GM06990 (cell line): ENCODE data around the gene KCNG2.
"Not testable (repeated sequence)": the region's sequence is repeated elsewhere in the genome, so short reads cannot be mapped to it uniquely, and the experiment has no call there.

Source experiments
- DNase-seq: peaks from one replicate; pipeline ENCODE4 v3.0.0-alpha.2; 2011; ENCODE audit not compliant: insufficient read length; ENCODE audit errors: extremely low read depth
- H3K27me3 ChIP-seq: replicated peaks from 2 replicates; pipeline ENCODE4 v1.6.0; 2011; ENCODE audit warnings: low read length; ENCODE audit not compliant: control insufficient read depth, insufficient read depth
- H3K36me3 ChIP-seq: 2 replicates; pipeline ENCODE4 v1.5.1; 2011; ENCODE audit warnings: low read length; ENCODE audit not compliant: control insufficient read depth, insufficient read depth
- H3K4me3 ChIP-seq: replicated peaks from 2 replicates; pipeline ENCODE4 v1.5.1; 2011; ENCODE audit warnings: low read depth, mild to moderate bottlenecking, control low read depth, low read length
- TF ChIP-seq, protein P1 (sequence below): IDR thresholded peaks from 2 replicates; pipeline ENCODE4 v1.5.1; 2011; ENCODE audit warnings: low read length, control low read depth, mild to moderate bottlenecking, inconsistent platforms; ENCODE audit not compliant: insufficient read depth, poor library complexity, severe bottlenecking

The KCNG2 gene

DNA sequence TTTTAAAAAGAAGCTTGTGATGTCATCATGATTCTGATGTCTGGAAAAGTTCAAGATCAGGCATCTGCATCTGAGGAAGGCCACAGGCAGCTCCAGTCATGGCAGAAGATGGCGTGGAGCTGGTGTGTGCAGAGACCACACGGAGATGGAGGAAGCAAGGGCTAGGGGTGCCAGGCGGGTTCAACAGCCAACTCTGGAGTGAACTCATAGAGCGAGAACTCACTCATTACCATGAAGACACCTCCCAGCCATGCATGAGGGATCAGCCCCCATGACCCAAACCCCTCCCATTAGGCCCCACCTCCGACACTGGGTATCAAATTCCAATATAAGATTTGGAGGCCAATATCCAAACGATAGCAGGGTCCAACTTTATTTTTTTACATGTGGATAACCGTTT is 61.6 kb downstream of the KCNG2 start:
- Histone ChIP-seq H3K4me3 (no peak overlapping the region), H3K27me3 (no peaks in the 10 kb centered on the region), H3K36me3 (no peaks in the 10 kb centered on the region)
- TF ChIP-seq, protein P1, sequence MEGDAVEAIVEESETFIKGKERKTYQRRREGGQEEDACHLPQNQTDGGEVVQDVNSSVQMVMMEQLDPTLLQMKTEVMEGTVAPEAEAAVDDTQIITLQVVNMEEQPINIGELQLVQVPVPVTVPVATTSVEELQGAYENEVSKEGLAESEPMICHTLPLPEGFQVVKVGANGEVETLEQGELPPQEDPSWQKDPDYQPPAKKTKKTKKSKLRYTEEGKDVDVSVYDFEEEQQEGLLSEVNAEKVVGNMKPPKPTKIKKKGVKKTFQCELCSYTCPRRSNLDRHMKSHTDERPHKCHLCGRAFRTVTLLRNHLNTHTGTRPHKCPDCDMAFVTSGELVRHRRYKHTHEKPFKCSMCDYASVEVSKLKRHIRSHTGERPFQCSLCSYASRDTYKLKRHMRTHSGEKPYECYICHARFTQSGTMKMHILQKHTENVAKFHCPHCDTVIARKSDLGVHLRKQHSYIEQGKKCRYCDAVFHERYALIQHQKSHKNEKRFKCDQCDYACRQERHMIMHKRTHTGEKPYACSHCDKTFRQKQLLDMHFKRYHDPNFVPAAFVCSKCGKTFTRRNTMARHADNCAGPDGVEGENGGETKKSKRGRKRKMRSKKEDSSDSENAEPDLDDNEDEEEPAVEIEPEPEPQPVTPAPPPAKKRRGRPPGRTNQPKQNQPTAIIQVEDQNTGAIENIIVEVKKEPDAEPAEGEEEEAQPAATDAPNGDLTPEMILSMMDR: no peak
- no peak for DNase-seq

DNA sequence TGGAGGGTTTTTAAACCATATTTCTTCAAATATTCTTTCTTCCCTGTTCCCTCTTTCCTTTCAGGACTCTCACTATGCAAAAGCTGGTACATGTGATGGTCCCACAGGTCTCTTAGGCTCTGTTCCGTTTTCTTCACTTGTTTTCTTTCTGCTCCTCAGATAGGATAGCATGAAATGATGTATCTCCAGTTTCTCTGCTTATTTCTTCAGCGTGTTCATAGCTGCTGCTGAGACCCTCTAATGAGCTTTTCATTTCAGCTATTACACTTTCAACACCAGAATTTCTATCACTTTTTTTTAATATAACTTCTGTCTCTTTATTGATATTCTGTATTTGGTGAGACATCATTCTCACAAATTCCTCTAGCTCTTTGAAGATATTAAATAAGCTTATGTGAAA is 63.9 kb downstream of the KCNG2 start:
- Histone ChIP-seq H3K36me3 (no peaks in the 10 kb centered on the region), H3K27me3 (no peaks in the 10 kb centered on the region), H3K4me3 (no peak overlapping the region)
- no peak for DNase-seq
- TF ChIP-seq, protein P1: no peak

DNA sequence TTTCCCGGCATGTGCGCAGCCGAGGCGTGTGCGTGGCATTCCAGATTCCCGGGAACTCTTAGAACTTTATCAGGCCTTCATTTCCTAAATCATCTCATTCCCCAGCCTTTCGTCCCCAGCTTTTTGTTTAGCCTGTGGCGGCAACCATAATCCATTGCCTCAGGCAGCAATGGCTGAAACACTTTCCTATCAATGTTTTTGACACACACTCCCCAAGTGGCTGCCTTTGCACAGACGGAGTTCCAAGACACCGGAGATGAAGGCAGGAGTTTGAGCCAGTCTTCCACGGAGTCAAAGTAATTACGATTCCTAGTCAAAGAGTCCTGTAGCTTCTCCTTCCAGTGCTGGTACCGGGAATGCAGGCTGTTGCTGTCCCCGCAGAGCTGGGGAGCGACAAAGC is 64.8 kb downstream of the KCNG2 start:
- H3K27me3 ChIP-seq: no peaks in the 10 kb centered on the region
- TF ChIP-seq, protein P1: no peak

DNA sequence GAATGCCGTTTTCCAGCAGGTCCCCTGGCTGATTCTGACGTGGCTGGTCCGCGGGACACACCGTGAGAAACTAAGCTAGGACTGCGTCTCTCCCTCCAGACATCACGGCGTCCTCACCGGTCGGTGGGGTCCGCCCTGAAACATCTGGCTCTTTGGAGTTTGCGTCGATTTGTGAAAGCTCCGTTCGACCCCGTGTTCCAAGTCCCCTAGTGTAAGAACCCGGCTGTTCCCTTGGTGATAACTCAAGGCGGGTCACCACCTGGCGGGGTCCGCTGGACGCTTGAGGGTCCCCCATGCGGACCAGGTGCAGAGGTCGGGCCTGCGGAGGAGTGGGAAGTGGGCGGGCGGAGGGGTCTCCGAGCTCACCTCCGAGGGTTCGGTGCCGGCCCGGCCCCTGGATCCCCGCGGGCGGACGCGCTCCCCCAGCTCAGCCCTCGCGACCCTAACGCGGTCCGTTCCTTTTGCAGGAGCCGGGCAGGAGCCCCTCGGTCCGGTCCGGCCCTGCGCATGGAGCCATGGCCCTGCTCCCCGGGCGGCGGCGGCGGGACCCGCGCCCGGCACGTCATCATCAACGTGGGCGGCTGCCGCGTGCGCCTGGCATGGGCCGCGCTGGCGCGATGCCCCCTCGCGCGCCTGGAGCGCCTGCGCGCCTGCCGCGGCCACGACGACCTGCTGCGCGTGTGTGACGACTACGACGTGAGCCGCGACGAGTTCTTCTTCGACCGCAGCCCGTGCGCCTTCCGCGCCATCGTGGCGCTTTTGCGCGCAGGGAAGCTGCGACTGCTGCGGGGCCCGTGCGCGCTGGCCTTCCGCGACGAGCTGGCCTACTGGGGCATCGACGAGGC is 65.6 kb downstream of the KCNG2 start:
- no peak overlapping the region for H3K4me3 ChIP-seq
- H3K27me3 ChIP-seq: no peaks in the 10 kb centered on the region
- H3K36me3 ChIP-seq: no peaks in the 10 kb centered on the region
- TF ChIP-seq, protein P1: no peak
- DNase-seq: no peak

More for the DNA sequence above, 64.8 kb downstream of the KCNG2 start:
- Histone ChIP-seq H3K4me3 (no peak overlapping the region), H3K36me3 (no peaks in the 10 kb centered on the region)
- no peak for DNase-seq

DNA sequence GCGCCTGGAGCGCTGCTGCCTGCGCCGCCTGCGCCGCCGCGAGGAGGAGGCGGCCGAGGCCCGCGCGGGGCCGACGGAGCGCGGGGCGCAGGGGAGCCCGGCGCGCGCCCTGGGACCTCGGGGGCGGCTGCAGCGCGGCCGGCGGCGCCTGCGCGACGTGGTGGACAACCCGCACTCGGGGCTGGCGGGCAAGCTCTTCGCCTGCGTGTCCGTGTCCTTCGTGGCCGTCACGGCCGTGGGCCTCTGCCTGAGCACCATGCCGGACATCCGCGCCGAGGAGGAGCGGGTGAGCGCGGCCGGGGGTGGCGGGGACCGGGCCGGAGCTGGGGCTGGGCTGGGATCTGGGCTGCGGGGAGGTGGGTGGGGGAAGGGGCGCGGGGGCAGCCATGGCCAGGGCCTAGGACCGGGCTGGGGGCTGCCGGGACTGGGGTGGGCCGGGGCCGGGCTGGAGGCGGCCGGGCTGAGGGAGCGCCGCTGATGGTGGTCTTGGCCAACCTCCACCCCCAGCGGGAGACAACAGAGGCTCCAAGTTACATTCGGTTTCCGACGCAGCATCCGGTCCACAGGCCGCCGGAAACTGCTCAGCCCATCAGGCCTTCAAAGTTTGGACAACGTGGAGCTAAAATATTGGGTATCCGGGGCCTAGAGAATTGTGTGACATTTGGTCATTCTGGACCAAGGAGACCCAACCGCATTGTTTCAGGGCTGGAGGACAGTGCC is 66.4 kb downstream of the KCNG2 start:
- no peak for DNase-seq
- Histone ChIP-seq H3K36me3 (no peaks in the 10 kb centered on the region), H3K4me3 (no peak overlapping the region), H3K27me3 (no peaks in the 10 kb centered on the region)
- TF ChIP-seq, protein P1: no peak

DNA sequence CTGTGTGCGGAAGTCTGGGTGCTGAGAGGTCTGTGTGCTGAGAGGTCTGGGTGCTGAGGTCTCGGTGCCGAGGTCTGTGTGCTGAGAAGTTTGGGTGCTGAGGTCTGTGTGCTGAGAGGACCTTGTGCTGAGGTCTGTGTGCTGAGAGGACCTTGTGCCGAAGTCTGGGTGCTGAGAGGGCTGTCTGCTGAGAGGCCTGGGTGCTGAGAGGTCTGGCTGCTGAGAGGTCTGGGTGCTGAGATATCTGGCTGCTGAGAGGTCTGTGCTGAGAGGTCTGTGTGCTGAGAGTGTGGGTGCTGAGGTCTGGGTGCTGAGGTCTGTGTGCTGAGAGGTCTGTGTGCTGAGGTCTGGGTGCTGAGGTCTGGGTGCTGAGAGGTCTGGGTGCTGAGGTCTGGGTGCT is 67.2 kb downstream of the KCNG2 start:
- not testable (repeated sequence) for H3K36me3 ChIP-seq, H3K4me3 ChIP-seq, DNase-seq, H3K27me3 ChIP-seq

DNA sequence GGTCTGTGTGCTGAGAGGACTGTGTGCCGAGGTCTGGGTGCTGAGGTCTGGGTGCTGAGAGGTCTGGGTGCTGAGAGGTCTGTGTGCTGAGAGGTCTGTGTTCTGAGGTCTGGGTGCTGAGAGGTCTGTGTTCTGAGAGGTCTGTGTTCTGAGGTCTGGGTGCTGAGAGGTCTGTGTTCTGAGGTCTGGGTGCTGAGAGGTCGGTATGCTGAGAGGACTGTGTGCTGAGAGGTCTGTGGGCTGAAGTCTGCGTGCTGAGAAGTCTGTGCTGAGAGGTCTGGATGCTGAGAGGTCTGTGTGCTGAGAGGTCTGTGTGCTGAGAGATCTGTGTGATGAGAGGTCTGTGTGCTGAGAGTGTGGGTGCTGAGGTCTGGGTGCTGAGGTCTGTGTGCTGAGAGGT is 68.2 kb downstream of the KCNG2 start:
- H3K4me3 ChIP-seq, H3K36me3 ChIP-seq, H3K27me3 ChIP-seq, DNase-seq: not testable (repeated sequence)
